ENCODE data around the gene CX3CR1.

GRCh38 chr3:39325236-39325635 lies 45.4 kb upstream of the CX3CR1 start:
- TF ChIP-seq ZC3H10 (CRISPR knock-in tag; IDR thresholded peaks at IDR 0.05) (no peak), CREB5 (CRISPR knock-in tag; IDR thresholded peaks at IDR 0.05; ENCODE audit: low read depth) (no peak), ZNF8 (CRISPR knock-in tag; IDR thresholded peaks at IDR 0.05) (no peak), PATZ1 (CRISPR knock-in tag; IDR thresholded peaks at IDR 0.05; ENCODE audit: borderline replicate concordance) (no peak), OSR1 (CRISPR knock-in tag; IDR thresholded peaks at IDR 0.05) (no peak), ARNTL (CRISPR knock-in tag; IDR thresholded peaks at IDR 0.05; ENCODE audit: borderline replicate concordance, low read depth) (no peak), TOX (CRISPR knock-in tag; IDR thresholded peaks at IDR 0.05; ENCODE audit: borderline replicate concordance) (no peak), CSDC2 (CRISPR knock-in tag; IDR thresholded peaks at IDR 0.05) (no peak), RARB (CRISPR knock-in tag; IDR thresholded peaks at IDR 0.05) (no peak), ZFP3 (CRISPR knock-in tag; IDR thresholded peaks at IDR 0.05) (no peak), ZNF70 (CRISPR knock-in tag; IDR thresholded peaks at IDR 0.05) (no peak), GLIS3 (CRISPR knock-in tag; IDR thresholded peaks at IDR 0.05) (no peak), SNAI2 (CRISPR knock-in tag; IDR thresholded peaks at IDR 0.05) (no peak), PPARA (CRISPR knock-in tag; IDR thresholded peaks at IDR 0.05; ENCODE audit: borderline replicate concordance) (no peak)
